ENCODE measurements around the gene AACS. TPM values are rescaled to one million over a fixed set of nuclear protein-coding genes. Genes with fewer than 3 reads are reported as not detected.

The AACS gene
- total RNA-seq, 1 experiment from 2014 or later = 54.0 TPM

DNA sequence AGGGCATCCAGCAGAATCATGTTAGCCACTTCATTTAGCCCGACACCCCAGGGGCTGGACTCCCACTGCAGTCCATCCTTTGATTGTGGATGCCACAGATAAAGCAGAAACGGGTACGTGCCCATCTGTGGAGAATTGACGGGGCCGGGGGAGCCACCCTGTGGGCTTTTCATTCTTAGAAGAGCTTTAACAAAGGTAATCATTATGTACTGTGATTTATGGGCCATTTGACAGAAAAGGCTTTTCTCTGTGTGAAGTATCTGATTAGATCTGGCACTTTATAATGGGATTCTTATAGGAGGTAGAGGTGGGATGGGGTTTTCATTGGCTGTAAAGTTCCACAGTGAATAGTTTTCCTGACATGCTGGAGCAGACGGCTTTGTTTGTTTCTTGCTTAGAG, 40.4 kb downstream of the AACS start:
- Mint-ChIP-seq H3K4me3 (no peak overlapping the region), H3K9me3 (no peaks in the 10 kb centered on the region), H3K36me3 (peaks cover 53% of the 10 kb centered on the region), H3K27me3 (ENCODE audit: low read depth) (no peaks in the 10 kb centered on the region), H3K4me1 (peaks cover 5% of the 10 kb centered on the region), H3K27ac (no peak overlapping the region)
- DNase-seq (ENCODE audit: low spot score) (no peak), ATAC-seq (no peak)
- CTCF ChIA-PET = no interaction called here
- POLR2A ChIA-PET = no interaction called here
- TF ChIP-seq, protein P1, sequence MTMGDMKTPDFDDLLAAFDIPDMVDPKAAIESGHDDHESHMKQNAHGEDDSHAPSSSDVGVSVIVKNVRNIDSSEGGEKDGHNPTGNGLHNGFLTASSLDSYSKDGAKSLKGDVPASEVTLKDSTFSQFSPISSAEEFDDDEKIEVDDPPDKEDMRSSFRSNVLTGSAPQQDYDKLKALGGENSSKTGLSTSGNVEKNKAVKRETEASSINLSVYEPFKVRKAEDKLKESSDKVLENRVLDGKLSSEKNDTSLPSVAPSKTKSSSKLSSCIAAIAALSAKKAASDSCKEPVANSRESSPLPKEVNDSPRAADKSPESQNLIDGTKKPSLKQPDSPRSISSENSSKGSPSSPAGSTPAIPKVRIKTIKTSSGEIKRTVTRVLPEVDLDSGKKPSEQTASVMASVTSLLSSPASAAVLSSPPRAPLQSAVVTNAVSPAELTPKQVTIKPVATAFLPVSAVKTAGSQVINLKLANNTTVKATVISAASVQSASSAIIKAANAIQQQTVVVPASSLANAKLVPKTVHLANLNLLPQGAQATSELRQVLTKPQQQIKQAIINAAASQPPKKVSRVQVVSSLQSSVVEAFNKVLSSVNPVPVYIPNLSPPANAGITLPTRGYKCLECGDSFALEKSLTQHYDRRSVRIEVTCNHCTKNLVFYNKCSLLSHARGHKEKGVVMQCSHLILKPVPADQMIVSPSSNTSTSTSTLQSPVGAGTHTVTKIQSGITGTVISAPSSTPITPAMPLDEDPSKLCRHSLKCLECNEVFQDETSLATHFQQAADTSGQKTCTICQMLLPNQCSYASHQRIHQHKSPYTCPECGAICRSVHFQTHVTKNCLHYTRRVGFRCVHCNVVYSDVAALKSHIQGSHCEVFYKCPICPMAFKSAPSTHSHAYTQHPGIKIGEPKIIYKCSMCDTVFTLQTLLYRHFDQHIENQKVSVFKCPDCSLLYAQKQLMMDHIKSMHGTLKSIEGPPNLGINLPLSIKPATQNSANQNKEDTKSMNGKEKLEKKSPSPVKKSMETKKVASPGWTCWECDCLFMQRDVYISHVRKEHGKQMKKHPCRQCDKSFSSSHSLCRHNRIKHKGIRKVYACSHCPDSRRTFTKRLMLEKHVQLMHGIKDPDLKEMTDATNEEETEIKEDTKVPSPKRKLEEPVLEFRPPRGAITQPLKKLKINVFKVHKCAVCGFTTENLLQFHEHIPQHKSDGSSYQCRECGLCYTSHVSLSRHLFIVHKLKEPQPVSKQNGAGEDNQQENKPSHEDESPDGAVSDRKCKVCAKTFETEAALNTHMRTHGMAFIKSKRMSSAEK (CRISPR knock-in tag; IDR thresholded peaks at IDR 0.05; ENCODE audit: borderline replicate concordance) = no peak
- TF ChIP-seq, protein P2, sequence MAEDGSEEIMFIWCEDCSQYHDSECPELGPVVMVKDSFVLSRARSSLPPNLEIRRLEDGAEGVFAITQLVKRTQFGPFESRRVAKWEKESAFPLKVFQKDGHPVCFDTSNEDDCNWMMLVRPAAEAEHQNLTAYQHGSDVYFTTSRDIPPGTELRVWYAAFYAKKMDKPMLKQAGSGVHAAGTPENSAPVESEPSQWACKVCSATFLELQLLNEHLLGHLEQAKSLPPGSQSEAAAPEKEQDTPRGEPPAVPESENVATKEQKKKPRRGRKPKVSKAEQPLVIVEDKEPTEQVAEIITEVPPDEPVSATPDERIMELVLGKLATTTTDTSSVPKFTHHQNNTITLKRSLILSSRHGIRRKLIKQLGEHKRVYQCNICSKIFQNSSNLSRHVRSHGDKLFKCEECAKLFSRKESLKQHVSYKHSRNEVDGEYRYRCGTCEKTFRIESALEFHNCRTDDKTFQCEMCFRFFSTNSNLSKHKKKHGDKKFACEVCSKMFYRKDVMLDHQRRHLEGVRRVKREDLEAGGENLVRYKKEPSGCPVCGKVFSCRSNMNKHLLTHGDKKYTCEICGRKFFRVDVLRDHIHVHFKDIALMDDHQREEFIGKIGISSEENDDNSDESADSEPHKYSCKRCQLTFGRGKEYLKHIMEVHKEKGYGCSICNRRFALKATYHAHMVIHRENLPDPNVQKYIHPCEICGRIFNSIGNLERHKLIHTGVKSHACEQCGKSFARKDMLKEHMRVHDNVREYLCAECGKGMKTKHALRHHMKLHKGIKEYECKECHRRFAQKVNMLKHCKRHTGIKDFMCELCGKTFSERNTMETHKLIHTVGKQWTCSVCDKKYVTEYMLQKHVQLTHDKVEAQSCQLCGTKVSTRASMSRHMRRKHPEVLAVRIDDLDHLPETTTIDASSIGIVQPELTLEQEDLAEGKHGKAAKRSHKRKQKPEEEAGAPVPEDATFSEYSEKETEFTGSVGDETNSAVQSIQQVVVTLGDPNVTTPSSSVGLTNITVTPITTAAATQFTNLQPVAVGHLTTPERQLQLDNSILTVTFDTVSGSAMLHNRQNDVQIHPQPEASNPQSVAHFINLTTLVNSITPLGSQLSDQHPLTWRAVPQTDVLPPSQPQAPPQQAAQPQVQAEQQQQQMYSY (CRISPR knock-in tag; IDR thresholded peaks at IDR 0.05) = no peak
- TF ChIP-seq ESRRA (CRISPR knock-in tag; IDR thresholded peaks at IDR 0.05; ENCODE audit: borderline replicate concordance) = no peak
- TF ChIP-seq FOXP1 (CRISPR knock-in tag; IDR thresholded peaks at IDR 0.05; ENCODE audit: borderline replicate concordance) = no peak
- TF ChIP-seq FOXK1 (CRISPR knock-in tag; IDR thresholded peaks at IDR 0.05) = no peak
- no peak for TF ChIP-seq ETV6 (CRISPR knock-in tag; IDR thresholded peaks at IDR 0.05)
- TF ChIP-seq CBFB (CRISPR knock-in tag; IDR thresholded peaks at IDR 0.05; ENCODE audit: low read depth) = no peak
- no peak for TF ChIP-seq NFE2L1 (CRISPR knock-in tag; IDR thresholded peaks at IDR 0.05)
- no peak for TF ChIP-seq ZSCAN18 (CRISPR knock-in tag; IDR thresholded peaks at IDR 0.05)
- no peak for TF ChIP-seq MXD4 (CRISPR knock-in tag; IDR thresholded peaks at IDR 0.05; ENCODE audit: borderline replicate concordance)
- TF ChIP-seq, protein P3, sequence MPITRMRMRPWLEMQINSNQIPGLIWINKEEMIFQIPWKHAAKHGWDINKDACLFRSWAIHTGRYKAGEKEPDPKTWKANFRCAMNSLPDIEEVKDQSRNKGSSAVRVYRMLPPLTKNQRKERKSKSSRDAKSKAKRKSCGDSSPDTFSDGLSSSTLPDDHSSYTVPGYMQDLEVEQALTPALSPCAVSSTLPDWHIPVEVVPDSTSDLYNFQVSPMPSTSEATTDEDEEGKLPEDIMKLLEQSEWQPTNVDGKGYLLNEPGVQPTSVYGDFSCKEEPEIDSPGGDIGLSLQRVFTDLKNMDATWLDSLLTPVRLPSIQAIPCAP (CRISPR knock-in tag; IDR thresholded peaks at IDR 0.05) = no peak

- Mint-ChIP-seq H3K4me1 (peaks cover 5% of the 10 kb centered on the region), H3K9me3 (0 out of 2 replicates have a peak, but pooled peaks cover 3% of the 10 kb centered on the region), H3K27me3 (ENCODE audit: low read depth) (no peaks in the 10 kb centered on the region), H3K36me3 (peaks cover 53% of the 10 kb centered on the region), H3K27ac (peak overlapping the region; percentile 71), H3K4me3 (no peak overlapping the region)
- no peak for ATAC-seq
- DNase-seq (ENCODE audit: low spot score) = no peak
- POLR2A ChIA-PET = no interaction called here
- CTCF ChIA-PET = interaction anchor here (1.6 kb wide), 1 partner anchor 12 kb away, joined by 4 read pairs; no protein-coding TSS in a partner anchor
- TF ChIP-seq USF1 (CRISPR knock-in tag; IDR thresholded peaks at IDR 0.05) (no peak), ARID4B (CRISPR knock-in tag; IDR thresholded peaks at IDR 0.05; ENCODE audit: borderline replicate concordance) (no peak), SMAD4 (CRISPR knock-in tag; IDR thresholded peaks at IDR 0.05) (no peak)
- TF ChIP-seq, protein P4, sequence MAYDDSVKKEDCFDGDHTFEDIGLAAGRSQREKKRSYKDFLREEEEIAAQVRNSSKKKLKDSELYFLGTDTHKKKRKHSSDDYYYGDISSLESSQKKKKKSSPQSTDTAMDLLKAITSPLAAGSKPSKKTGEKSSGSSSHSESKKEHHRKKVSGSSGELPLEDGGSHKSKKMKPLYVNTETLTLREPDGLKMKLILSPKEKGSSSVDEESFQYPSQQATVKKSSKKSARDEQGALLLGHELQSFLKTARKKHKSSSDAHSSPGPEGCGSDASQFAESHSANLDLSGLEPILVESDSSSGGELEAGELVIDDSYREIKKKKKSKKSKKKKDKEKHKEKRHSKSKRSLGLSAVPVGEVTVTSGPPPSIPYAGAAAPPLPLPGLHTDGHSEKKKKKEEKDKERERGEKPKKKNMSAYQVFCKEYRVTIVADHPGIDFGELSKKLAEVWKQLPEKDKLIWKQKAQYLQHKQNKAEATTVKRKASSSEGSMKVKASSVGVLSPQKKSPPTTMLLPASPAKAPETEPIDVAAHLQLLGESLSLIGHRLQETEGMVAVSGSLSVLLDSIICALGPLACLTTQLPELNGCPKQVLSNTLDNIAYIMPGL (CRISPR knock-in tag; IDR thresholded peaks at IDR 0.05) = no peak
- TF ChIP-seq, protein P5, sequence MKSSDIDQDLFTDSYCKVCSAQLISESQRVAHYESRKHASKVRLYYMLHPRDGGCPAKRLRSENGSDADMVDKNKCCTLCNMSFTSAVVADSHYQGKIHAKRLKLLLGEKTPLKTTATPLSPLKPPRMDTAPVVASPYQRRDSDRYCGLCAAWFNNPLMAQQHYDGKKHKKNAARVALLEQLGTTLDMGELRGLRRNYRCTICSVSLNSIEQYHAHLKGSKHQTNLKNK (CRISPR knock-in tag; IDR thresholded peaks at IDR 0.05) = no peak
Measured at GRCh38 chr12:125110641-125111360, 45.6 kb downstream of the AACS start.

Measured in WTC11 (cell line).